ENCODE results near the gene RGS17. TPM values are rescaled to one million over a fixed set of nuclear protein-coding genes. Genes with fewer than 3 reads are reported as not detected.
A peak's percentile ranks its signal among the peaks of the same experiment; 100 is the strongest.
"Not testable (repeated sequence)": the region's sequence is repeated elsewhere in the genome, so short reads cannot be mapped to it uniquely, and the experiment has no call there.

The RGS17 gene, protein sequence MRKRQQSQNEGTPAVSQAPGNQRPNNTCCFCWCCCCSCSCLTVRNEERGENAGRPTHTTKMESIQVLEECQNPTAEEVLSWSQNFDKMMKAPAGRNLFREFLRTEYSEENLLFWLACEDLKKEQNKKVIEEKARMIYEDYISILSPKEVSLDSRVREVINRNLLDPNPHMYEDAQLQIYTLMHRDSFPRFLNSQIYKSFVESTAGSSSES
- total RNA-seq (ENCODE audit: insufficient read depth, low replicate concordance) = 6.7 TPM

DNA sequence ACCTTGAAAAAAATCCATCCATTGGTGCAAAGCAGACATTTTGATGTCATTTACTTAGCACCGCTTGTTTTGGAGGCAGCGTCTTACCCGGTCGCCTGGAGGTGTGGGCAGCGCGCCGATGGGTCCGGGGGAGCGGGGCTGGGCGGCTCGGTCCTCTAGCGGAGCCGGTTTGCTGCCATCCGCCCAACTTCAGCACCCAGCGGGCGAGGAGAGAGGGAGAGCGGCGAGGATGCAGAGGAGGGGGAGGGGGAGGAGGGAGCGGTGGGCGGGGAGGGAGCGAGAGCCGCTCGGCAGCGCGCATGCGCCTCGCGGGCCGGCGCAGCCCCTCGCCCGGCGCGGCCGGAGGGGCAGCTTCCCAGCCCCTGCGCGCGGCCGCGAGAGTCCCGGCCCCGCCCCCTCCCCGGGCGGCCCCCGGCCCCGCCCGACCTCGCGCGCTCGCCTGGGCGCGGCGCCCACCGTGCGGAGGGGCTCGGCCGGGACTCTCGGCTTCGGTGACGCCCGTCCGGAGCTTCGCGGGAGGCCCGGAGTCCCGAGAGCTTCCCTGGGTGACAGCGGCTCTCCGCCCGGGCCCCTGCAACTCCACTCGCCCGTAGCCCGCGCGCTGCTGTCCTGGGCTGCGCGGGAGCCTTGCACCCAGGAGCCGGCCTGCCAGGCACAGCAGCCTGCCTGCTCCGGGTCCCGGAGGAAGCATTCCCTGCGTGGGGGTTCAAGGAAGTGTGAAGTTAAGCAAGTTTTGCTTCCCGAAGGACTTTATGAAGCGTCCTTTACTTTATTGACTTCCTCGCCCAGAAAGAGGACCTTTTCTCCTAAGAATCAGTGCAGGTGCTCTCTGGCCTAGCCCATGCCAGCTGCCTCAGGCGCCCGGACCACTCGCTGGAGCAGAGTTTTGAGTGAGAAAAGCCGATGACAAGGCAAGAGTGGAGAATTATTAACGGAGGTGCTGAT lies at the start of gene RGS17:
TSS of gene RGS17 (minus strand) at position 246 of the 945 bp plus-strand sequence. CDS start 87,264 bp downstream, outside the sequence.
- DNase-seq (ENCODE audit: low spot score) = peak; percentile 67

DNA sequence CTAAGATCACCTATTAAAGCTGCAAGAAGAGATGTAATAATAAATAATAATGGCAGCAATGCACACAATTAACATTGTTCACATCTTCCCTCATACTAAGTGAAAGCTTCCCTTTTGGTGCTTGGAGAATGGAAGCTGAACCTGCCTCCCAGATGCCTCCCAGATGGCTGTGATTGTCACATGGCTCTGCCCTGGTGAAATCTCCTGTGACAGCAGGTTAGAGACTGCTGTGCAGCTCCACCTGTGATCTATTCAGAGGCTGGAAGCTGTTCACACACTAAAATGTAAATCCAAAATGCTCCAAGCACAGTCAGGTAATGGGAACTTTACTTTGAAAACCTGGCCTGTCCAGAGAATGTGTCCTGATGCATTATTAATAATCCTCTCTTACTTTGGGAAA lies 41.7 kb upstream of the RGS17 start:
- DNase-seq (ENCODE audit: low spot score) = no peak

DNA sequence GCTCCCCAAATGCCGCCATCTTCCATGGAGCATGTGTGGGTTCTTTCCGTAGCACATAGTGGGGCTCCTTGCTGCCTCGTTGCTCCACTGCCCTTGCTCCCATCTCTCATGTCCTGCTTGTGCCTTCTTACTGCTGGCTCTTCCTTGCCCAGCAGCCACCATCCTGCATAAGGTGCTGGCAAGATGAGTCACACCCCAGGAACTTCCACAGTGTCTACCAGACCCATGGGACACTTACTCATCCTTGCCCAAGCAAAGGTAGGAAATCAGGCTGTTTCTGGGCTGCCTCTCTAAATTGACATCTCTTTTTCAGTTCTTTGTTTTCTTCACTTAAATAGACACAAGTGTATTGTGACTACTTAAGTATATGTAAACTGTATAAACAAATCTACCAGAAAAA lies 39.4 kb upstream of the RGS17 start:
- DNase-seq (ENCODE audit: low spot score) = no peak

DNA sequence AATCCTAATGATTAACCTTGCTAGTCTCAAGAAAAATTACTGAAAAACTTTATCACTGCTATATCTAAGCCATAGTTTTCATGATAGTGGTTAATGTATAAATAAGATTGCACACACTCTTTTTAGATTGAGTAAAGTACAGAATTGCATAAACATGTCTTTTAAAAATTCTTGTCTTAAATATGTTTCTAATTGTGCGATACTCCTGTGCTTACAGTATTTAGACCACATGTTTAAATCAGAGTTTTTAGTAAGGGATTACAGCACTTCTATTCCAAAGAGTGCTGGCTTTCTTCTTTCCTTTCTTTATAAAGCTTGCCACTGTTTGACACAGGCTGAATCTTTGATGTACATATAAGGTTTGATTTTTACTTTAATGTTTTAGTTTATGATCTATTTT lies 36.8 kb upstream of the RGS17 start:
- no peak for DNase-seq (ENCODE audit: low spot score)

DNA sequence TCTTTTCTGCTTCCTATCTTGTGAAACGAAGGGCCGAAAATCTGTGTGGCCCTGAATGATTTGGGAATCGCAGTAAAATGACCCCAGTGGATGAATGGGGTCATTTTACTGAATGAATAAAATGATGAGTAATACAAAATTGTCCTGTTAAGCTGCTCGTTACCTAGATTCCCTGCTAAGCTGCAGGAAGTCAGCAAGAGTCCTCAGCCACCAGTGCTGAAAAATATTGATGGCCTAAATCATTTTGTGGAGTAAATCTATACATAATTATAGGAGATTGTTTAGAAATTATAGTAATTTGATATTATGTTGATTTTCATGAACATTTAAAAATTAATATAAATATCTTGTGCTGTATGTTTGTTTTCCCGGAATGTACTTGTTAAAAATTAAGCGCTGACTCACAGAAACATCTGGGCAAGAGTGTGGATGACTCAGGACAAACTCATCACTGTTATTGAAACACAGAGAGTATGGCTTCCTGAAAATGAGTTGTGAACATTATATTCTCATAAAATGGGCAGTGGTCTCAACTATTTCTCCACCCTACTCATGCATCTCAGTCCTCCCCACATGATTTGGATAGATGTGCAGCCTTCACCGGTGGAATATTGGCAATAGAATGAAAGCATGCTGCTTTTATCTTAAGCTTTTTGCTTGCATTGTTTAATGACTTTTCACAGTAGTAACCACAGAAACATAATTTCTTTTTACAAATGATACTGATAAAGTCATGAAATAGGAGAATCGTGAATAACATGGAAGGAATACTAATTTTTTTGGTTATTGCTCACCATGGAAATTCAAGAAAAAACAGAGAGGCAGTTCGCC lies 36.2 kb upstream of the RGS17 start:
- no peak for DNase-seq (ENCODE audit: low spot score)

DNA sequence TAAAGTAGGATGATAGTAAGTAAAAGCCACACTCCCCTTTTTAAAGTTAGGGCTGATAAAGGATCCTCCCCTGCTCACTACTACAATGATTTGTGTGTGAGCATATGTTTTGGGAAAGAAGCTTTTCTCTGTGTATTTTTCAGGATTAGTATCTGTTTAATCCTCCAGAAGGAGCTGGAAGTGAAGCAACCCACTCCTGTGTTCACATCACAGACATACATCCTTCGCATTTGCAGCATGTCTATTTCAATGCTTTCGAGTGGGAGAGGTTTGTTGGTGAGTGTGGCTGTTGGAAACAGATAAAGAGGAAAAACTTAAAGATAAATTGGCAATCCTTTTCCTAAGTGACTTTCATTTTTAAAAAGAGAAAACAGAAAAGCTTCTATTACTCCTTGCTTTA lies 31.6 kb upstream of the RGS17 start:
- no peak for DNase-seq (ENCODE audit: low spot score)

DNA sequence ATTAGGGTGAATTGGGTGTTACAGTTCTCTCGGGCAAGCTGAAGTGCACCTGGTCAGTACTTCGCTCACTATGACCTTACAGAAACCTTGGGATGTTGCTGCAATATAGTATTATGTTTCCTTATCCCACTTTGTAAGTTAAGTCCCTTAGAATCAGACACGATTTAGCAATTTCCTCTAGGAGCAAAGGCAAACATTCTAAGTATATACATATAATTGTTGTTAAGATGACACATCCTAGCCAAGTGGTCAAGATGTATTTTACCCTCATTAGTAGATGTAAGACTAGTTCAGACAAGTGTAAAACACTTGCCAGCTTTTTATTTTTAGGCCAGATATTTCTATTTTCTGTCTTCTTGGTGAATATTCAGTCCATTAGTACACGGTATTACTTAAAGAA lies 31.1 kb upstream of the RGS17 start:
- no peak for DNase-seq (ENCODE audit: low spot score)

DNA sequence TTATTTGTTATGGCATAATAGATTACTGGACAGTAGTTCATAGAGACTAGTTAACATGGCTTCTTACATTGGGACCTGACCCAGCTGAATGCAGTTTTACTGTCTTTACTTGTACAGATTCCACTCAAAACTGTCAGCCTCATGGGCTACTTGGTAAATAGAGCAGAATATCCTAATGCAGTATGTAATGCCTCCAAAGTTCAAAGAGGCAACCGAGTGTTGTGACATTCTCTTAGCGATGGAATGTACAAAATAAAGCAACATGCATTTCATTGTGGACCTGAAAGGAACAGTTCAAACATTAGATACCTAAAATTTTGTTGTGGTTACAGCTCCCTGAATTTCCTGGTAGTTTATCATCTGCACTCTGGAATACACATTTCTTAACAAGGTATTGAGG lies 29.1 kb upstream of the RGS17 start:
- DNase-seq (ENCODE audit: low spot score) = no peak

DNA sequence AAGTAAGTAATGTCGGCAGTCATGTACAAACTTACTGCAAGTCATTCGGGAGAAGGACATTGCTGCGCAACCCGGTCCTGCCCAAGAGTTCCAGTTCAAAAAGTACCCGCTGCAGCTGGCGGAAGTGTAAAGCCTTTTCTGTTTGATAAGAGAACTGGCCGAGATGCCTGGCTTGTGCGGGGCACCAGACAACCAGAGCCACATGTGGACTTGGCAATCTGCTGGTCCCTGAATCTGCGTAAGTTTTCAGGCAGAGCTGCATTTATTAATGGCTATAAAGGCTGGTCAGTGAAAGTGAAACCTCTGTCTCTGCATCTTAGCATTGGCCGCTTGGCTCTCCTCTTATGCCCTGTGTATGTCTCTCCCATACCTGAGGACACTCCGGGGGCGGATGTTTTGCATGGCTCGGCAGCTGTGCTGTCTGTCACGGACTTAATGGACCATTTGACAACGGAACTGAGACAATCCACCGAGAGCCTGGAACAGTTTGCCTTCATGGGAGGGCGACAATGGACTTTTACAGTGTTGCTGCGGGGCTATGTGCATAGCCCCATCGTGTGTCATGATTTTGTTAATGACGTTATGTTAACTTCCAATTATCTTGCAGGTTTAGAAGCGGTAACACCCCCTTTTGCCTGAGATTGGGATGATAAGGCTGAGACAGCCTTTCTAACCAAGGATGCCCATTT lies 19.8 kb upstream of the RGS17 start:
- no peak for DNase-seq (ENCODE audit: low spot score)

DNA sequence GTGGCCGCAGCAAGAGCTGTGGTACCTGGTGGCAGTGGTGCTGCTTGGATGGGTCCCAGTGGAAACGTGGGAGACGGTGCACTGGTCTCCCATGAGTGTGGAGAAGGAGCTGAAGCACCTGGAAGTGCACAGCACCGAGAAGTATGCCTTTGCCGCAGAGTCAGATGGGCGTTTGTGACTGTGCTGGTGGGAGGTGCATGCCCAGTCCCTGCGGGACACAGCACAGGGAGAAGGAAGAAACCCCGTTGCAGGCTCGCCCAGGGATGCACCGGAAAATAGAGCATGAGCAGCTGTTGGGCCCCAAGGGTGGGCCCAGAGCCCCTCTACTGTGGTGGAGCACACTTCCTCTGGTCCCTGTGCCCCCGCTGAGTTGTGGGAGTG lies 19.3 kb upstream of the RGS17 start:
- DNase-seq (ENCODE audit: low spot score) = no peak

DNA sequence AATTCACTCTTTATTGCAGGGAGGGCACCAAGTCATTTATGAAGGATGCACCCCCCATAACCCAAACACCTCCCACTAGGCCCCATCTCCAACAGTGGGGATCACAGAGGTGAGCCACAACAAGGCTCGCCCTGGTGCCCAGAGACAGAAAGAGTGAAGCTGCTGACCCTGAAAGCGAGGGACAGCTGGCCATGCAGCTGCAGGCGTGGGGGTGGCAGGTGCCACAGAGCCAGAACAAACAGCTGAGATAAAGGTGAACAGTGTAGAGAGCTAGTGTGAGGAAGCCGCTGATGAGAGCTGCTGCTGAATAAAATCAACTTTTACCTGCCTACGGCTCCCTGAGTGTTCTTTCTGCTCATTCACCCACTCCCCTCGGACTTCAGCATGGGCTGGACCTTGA lies 18.8 kb upstream of the RGS17 start:
- DNase-seq (ENCODE audit: low spot score) = no peak

DNA sequence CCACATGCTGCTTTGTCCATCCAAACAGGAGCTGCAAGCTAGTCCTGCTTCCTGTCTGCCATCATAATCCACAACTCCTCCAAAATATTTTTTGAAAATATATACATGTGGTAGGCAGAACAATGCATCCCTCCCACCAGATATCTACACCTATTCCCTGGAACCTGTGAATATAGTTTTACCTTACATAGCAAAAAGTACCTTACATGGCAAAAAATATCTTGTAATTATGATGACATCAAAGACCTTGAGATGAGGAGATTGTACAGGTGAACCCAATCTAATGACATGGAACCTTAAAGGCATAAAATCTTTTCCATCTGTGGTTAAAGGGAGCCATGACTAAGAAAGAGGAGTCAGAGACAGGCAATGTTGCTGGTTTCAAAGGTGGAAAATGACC lies 15.3 kb upstream of the RGS17 start:
- DNase-seq (ENCODE audit: low spot score) = no peak

DNA sequence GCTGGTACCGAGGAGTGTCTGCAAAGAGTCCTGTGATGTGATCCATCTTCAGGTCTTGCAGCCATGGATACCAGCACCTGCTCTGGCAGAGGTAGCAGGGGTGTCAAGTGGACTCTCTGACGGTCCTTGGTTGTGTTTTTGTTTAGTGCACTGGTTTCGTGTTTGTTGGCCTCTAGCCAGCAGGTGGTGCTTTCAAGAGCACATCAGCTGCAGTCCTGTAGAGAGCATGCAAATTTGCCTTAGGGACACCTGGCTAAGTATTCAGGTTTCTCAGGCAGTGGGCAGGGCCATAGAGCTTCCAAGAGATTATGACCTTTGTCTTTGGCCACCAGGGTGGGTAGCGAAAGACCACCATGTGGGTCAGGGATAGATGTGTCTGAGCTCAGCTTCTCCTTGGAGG lies 14.5 kb upstream of the RGS17 start:
- no peak for DNase-seq (ENCODE audit: low spot score)

DNA sequence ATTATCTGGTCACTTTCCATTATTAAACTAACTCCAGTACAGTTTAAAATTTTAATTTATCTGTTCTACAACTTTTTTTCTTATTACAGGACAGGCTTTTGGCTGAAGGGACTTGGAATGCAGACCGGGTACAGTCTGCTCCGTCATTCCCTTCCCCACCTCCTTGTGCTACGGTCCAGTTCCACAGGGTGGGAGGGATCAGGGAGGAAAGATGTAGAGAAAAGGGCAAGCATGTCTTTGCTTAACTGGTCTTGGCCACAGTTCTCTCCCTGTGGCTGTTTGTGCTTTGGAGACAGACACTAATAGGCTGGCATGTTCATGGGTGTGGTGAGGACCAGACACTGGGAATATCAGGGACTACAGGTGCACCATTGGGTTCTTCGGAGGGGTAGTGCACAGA lies 12.1 kb upstream of the RGS17 start:
- DNase-seq (ENCODE audit: low spot score) = no peak

DNA sequence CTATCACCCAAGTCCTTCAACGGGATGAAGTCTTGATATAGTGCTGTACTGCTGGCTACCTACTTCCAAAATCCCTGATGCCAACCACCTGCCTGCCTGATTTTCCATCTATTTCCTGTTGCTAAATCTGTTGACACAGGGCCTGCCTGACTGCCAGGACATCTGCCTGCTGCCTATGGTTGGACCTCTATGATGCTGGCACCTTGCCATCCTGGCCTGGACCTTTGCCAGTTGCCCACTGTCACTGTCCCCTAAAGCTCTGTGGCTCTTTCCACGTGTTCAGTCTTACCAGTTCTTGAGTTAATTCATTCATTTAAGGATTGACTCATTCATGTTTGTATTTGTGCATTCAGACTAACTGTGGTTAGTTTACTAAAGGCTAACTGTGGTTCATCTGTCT lies 9.2 kb upstream of the RGS17 start:
- no peak for DNase-seq (ENCODE audit: low spot score)

DNA sequence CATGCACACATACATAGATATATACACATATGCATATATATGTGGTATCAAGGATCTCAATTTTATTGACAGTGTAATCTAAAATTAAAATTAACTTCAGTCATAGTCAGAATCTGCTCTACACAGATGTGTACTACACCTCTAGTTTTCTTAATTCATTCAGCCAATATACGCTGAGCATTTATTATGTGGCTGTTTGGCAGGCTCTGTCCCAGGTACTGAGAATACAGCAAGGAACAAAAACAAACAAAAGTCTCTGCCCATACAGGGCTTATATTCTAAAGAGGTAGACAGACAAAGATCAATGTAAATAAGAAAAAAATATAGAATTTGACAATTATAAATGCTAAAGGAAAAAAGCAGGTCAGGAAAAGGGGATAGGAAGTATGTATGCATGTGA lies 7.8 kb upstream of the RGS17 start:
- no peak for DNase-seq (ENCODE audit: low spot score)

DNA sequence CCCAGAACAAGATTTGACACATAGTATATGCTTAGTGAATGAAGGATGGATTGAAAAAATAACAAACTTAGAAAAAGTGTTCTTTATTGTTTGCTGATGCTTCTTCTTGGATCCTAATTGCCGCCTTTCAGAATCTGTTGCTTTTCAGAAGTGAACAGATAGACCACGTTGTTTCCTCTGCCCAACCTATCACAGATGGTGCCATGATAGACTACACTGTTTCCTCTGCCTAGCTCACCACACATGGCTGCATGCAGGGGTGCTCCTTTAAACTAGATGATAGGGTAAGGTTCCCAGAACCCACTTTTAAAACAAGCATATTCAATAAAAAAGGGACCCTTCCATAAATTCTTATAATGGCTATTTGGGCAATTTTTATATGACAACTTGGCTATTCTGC lies 4.6 kb upstream of the RGS17 start:
- no peak for DNase-seq (ENCODE audit: low spot score)

DNA sequence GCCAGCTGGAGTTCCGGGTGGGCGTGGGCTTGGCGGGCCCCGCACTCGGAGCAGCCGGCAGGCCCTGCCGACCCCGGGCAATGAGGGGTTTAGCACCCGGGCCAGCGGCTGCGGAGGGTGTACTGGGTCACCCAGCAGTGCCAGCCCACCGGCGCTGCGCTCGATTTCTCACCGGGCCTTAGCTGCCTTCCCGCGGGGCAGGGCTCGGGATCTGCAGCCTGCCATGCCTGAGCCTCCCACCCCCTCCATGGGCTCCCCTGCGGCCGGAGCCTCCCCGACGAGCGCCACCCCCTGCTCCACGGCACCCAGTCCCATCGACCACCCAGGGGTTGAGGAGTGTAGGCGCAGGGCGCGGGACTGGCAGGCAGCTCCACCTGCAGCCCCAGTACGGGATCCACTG lies 2.6 kb upstream of the RGS17 start:
- DNase-seq (ENCODE audit: low spot score) = not testable (repeated sequence)

DNA sequence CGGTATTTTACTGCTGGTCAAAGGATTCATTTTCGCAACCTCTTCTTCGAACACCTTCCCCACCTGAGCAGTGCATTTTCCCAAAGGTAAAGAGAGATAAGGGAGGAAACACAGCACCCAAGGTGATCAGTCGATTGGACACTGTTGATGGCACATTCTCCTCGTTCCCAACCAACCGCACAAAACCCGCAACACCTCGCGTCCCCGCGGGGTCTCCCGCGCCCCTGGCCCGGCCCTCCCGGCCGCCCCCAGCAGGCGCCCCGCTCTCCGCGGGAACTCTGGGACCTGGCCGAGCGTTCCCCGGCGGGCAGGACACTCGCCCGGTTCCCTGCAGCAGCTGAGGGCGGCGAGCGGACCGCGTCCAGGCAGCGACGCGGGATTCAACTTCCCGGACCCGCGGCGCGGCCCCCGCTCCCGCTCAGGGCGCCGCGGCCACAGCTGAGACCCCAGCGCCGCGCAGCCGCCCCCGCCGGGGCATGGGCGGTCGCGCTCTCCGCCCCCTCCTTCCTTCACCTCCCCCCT lies 506 bp downstream of the RGS17 start:
- no peak for DNase-seq (ENCODE audit: low spot score)

DNA sequence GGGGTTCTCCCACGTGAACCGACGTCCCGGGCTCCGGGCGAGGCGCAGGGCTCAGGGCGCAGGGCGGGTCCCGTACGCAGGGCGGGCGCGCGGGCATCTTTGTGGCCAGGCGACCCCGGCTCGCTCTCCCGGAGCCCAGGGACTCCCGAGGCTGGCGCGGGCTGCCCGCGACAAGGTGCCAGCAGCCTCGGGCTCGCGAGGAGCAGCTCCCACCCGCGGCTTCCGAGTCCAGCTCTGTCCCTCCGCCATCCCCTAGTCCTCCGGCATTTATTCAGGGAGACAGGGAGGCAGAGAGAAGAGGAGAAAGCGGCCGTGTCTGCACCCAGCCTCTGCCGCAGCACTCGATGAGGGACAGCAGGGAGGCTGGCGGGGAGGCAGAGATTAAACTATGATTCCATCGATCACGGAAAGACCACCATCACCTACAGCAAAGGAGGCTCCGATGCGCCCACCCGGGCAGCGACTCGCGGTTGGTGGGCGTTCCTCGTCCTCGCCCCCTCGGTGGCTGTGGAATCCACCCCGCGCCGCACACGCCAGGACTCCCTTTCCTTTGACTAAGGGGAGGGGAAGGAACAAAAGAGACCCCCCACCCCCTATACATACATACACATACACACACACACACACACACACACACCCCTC lies 1.1 kb downstream of the RGS17 start:
- DNase-seq (ENCODE audit: low spot score) = peak; percentile 22

DNA sequence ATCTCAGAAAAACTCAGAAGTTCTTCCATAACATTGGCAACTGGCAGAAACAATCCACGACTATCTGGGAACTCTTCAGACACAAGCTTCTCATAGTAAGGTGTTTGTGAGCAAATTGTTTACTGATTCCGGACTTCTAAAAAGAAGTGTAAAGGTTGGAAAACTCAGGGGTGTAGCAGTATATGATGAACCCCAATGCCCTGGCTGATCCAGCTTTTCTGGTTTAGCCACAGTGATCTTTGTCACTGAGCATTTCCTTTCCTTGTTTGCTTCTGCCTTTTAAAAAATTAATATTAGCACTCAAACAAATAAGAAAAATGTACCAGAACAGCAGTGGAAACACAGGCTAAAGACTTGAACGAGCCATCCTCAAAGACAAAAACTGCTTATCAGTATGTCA lies 4.9 kb downstream of the RGS17 start:
- no peak for DNase-seq (ENCODE audit: low spot score)
